ENCODE results near the gene IRF6.

The IRF6 gene

GRCh38 chr1:209835782-209836298 is 29.9 kb upstream of the IRF6 start:
- no peak for ATAC-seq (replicated peaks)
- no peak for DNase-seq

GRCh38 chr1:209831615-209832014 is 25.7 kb upstream of the IRF6 start:
- Mint-ChIP-seq H3K27ac (no peak overlapping the region), H3K9me3 (no peaks in the 10 kb centered on the region), H3K4me3 (no peak overlapping the region), H3K36me3 (ENCODE audit: insufficient read depth) (peaks cover 62% of the 10 kb centered on the region), H3K4me1 (ENCODE audit: low read depth in 2 of 2) (peaks cover 16 to 40% of the 10 kb centered on the region in 2 donors), H3K27me3 (no peaks in the 10 kb centered on the region)
- DNase-seq (no peak), ATAC-seq (replicated peaks) (no peak)

More at GRCh38 chr1:209835782-209836298, 29.9 kb upstream of the IRF6 start:
- H3K4me3 Mint-ChIP-seq, result no peak overlapping the region
- H3K4me1 Mint-ChIP-seq (ENCODE audit: low read depth in 2 of 2), result peaks cover 2 to 25% of the 10 kb centered on the region in 2 donors
- peak overlapping the region in 1 of 2 donors; percentile 3 for H3K27ac Mint-ChIP-seq
- H3K27me3 Mint-ChIP-seq, result no peaks in the 10 kb centered on the region
- peaks cover 80% of the 10 kb centered on the region for H3K36me3 Mint-ChIP-seq (ENCODE audit: insufficient read depth)
- no peaks in the 10 kb centered on the region for H3K9me3 Mint-ChIP-seq

- Mint-ChIP-seq H3K4me3 (no peak overlapping the region), H3K4me1 (ENCODE audit: low read depth in 2 of 2) (peaks cover 16 to 40% of the 10 kb centered on the region in 2 donors)
- DNase-seq, result no peak
Measured at GRCh38 chr1:209830722-209831121, 24.8 kb upstream of the IRF6 start.

GRCh38 chr1:209829716-209830115 is 23.8 kb upstream of the IRF6 start:
- Mint-ChIP-seq H3K27me3 (no peaks in the 10 kb centered on the region), H3K4me1 (ENCODE audit: low read depth in 2 of 2) (peaks cover 14 to 40% of the 10 kb centered on the region in 2 donors), H3K27ac (peak overlapping the region in 1 of 2 donors; percentile 39), H3K4me3 (peak overlapping the region; percentile 74 to 87), H3K36me3 (ENCODE audit: insufficient read depth) (peaks cover 45% of the 10 kb centered on the region), H3K9me3 (no peaks in the 10 kb centered on the region)
- DNase-seq (no peak), ATAC-seq (replicated peaks) (no peak)

More at GRCh38 chr1:209830722-209831121, 24.8 kb upstream of the IRF6 start:
- no peak for ATAC-seq (replicated peaks)
- Mint-ChIP-seq H3K9me3 (no peaks in the 10 kb centered on the region), H3K36me3 (ENCODE audit: insufficient read depth) (peaks cover 54% of the 10 kb centered on the region), H3K27ac (peak overlapping the region in 1 of 2 donors; percentile 39), H3K27me3 (no peaks in the 10 kb centered on the region)

- Mint-ChIP-seq H3K4me3 (peak within 1 kb of the TSS; percentile 74 to 87), H3K36me3 (ENCODE audit: insufficient read depth) (peaks cover 24% of the 10 kb centered on the region), H3K27me3 (peaks cover 5 to 7% of the 10 kb centered on the region in 2 donors), H3K27ac (peak within 1 kb of the TSS; percentile 90 to 93), H3K4me1 (ENCODE audit: low read depth in 2 of 2) (peaks cover 23 to 35% of the 10 kb centered on the region in 2 donors), H3K9me3 (no peaks in the 10 kb centered on the region)
- ATAC-seq (replicated peaks), result peak; percentile 86
- DNase-seq, result peak; percentile 92 to 98 (median 92)
Measured at GRCh38 chr1:209827384-209828262, 21.7 kb upstream of the IRF6 start, which contains the start of gene UTP25. TSS of gene UTP25 (plus strand) at chr1:209827972. CDS start at chr1:209828064, 92 bp downstream.

- Mint-ChIP-seq H3K9me3 (no peaks in the 10 kb centered on the region), H3K36me3 (ENCODE audit: insufficient read depth) (peaks cover 9% of the 10 kb centered on the region), H3K27ac (no peak overlapping the region), H3K4me3 (no peak overlapping the region), H3K4me1 (ENCODE audit: low read depth in 2 of 2) (peaks cover 23 to 28% of the 10 kb centered on the region in 2 donors), H3K27me3 (peaks cover 21 to 25% of the 10 kb centered on the region in 2 donors)
- ATAC-seq (replicated peaks), result no peak
- DNase-seq, result no peak
Measured at GRCh38 chr1:209825591-209826434, 19.9 kb upstream of the IRF6 start.

GRCh38 chr1:209823143-209824041 is 17.4 kb upstream of the IRF6 start:
- Mint-ChIP-seq H3K27ac (no peak overlapping the region), H3K36me3 (ENCODE audit: insufficient read depth) (peaks cover 7% of the 10 kb centered on the region), H3K27me3 (peaks cover 33 to 49% of the 10 kb centered on the region in 2 donors), H3K4me1 (ENCODE audit: low read depth in 2 of 2) (peaks cover 13 to 15% of the 10 kb centered on the region in 2 donors), H3K4me3 (no peak overlapping the region), H3K9me3 (no peaks in the 10 kb centered on the region)
- peak; percentile 25 for ATAC-seq (replicated peaks)
- DNase-seq, result peak in 2 of 3 experiments; percentile 17 to 23

- DNase-seq (no peak), ATAC-seq (replicated peaks) (no peak)
- Mint-ChIP-seq H3K27ac (no peak overlapping the region), H3K4me1 (ENCODE audit: low read depth in 2 of 2) (peaks cover 11 to 12% of the 10 kb centered on the region in 2 donors), H3K9me3 (no peaks in the 10 kb centered on the region), H3K27me3 (peaks cover 34 to 55% of the 10 kb centered on the region in 2 donors), H3K4me3 (no peak overlapping the region), H3K36me3 (ENCODE audit: insufficient read depth) (peaks cover under 1% of the 10 kb centered on the region)
Measured at GRCh38 chr1:209822706-209823105, 16.8 kb upstream of the IRF6 start.

- H3K4me1 Mint-ChIP-seq (ENCODE audit: low read depth in 2 of 2), result peaks cover 3 to 8% of the 10 kb centered on the region in 2 donors
- peaks cover 34 to 66% of the 10 kb centered on the region in 2 donors for H3K27me3 Mint-ChIP-seq
- H3K27ac Mint-ChIP-seq, result no peak overlapping the region
- ATAC-seq (replicated peaks) (no peak), DNase-seq (no peak)
- H3K4me3 Mint-ChIP-seq, result no peak overlapping the region
- H3K9me3 Mint-ChIP-seq, result no peaks in the 10 kb centered on the region
- no peaks in the 10 kb centered on the region for H3K36me3 Mint-ChIP-seq (ENCODE audit: insufficient read depth)
Measured at GRCh38 chr1:209820986-209821385, 15.0 kb upstream of the IRF6 start.

GRCh38 chr1:209819058-209819457 is 13.1 kb upstream of the IRF6 start:
- H3K4me3 Mint-ChIP-seq, result no peak overlapping the region
- H3K36me3 Mint-ChIP-seq (ENCODE audit: insufficient read depth), result no peaks in the 10 kb centered on the region
- no peak for ATAC-seq (replicated peaks)
- H3K9me3 Mint-ChIP-seq, result no peaks in the 10 kb centered on the region
- DNase-seq, result no peak
- H3K27me3 Mint-ChIP-seq, result peaks cover 34 to 66% of the 10 kb centered on the region in 2 donors
- H3K27ac Mint-ChIP-seq, result no peak overlapping the region
- H3K4me1 Mint-ChIP-seq (ENCODE audit: low read depth in 2 of 2), result peaks cover 3 to 8% of the 10 kb centered on the region in 2 donors

- Mint-ChIP-seq H3K4me3 (no peak overlapping the region), H3K27me3 (peaks cover 30 to 60% of the 10 kb centered on the region in 2 donors), H3K4me1 (ENCODE audit: low read depth in 2 of 2) (no peaks in the 10 kb centered on the region), H3K9me3 (no peaks in the 10 kb centered on the region), H3K27ac (no peak overlapping the region), H3K36me3 (ENCODE audit: insufficient read depth) (no peaks in the 10 kb centered on the region)
- no peak for DNase-seq
- no peak for ATAC-seq (replicated peaks)
Measured at GRCh38 chr1:209817691-209818090, 11.7 kb upstream of the IRF6 start.

GRCh38 chr1:209816923-209817322 is 11.0 kb upstream of the IRF6 start:
- Mint-ChIP-seq H3K4me1 (ENCODE audit: low read depth in 2 of 2) (no peaks in the 10 kb centered on the region), H3K4me3 (no peak overlapping the region), H3K9me3 (no peaks in the 10 kb centered on the region), H3K27me3 (peaks cover 24 to 52% of the 10 kb centered on the region in 2 donors), H3K36me3 (ENCODE audit: insufficient read depth) (no peaks in the 10 kb centered on the region), H3K27ac (no peak overlapping the region)
- ATAC-seq (replicated peaks), result no peak
- no peak for DNase-seq

Measured in effector memory CD8-positive, alpha-beta T cell (primary cell).